ENCODE measurements around the gene TNIK. TPM values are rescaled to one million over a fixed set of nuclear protein-coding genes. Genes with fewer than 3 reads are reported as not detected.

TNIK gene
- total and polyA plus RNA-seq, 3 donors from 2014 or later: 39.3 to 99.6 (median 83.5) TPM

- Histone ChIP-seq H3K36me3 (ENCODE audit: low read depth, missing control alignments) (no peaks in the 10 kb centered on the region), H3K4me3 (no peak overlapping the region), H3K9me3 (no peaks in the 10 kb centered on the region), H3K4me1 (no peaks in the 10 kb centered on the region), H3K27ac (no peak overlapping the region), H3K27me3 (no peaks in the 10 kb centered on the region)
- intact Hi-C loops (cut with DNase I; ENCODE audit: low total_unique reads): no loop called here
- 87 to 88% methylated on average over 3 of the region's 3 CpGs for WGBS, 2 donors
- no peak for DNase-seq
- TF ChIP-seq POLR2A (IDR thresholded peaks at IDR 0.05): no peak
- TF ChIP-seq, protein P1, sequence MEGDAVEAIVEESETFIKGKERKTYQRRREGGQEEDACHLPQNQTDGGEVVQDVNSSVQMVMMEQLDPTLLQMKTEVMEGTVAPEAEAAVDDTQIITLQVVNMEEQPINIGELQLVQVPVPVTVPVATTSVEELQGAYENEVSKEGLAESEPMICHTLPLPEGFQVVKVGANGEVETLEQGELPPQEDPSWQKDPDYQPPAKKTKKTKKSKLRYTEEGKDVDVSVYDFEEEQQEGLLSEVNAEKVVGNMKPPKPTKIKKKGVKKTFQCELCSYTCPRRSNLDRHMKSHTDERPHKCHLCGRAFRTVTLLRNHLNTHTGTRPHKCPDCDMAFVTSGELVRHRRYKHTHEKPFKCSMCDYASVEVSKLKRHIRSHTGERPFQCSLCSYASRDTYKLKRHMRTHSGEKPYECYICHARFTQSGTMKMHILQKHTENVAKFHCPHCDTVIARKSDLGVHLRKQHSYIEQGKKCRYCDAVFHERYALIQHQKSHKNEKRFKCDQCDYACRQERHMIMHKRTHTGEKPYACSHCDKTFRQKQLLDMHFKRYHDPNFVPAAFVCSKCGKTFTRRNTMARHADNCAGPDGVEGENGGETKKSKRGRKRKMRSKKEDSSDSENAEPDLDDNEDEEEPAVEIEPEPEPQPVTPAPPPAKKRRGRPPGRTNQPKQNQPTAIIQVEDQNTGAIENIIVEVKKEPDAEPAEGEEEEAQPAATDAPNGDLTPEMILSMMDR (IDR thresholded peaks at IDR 0.05): no peak
These were observed 260.0 kb downstream of the TNIK start for GRCh38 chr3:171200052-171200749.

GRCh38 chr3:171199473-171199829 lies 260.8 kb downstream of the TNIK start:
- Histone ChIP-seq H3K36me3 (ENCODE audit: low read depth, missing control alignments) (no peaks in the 10 kb centered on the region), H3K4me3 (no peak overlapping the region), H3K27ac (no peak overlapping the region), H3K27me3 (no peaks in the 10 kb centered on the region), H3K4me1 (no peaks in the 10 kb centered on the region), H3K9me3 (no peaks in the 10 kb centered on the region)
- intact Hi-C loops (cut with DNase I; ENCODE audit: low total_unique reads): no loop called here
- TF ChIP-seq, protein P1 (IDR thresholded peaks at IDR 0.05): no peak
- no peak for TF ChIP-seq POLR2A (IDR thresholded peaks at IDR 0.05)
- 73 to 80% methylated on average over 3 of the region's 3 CpGs for WGBS, 2 donors
- DNase-seq: no peak

DNA sequence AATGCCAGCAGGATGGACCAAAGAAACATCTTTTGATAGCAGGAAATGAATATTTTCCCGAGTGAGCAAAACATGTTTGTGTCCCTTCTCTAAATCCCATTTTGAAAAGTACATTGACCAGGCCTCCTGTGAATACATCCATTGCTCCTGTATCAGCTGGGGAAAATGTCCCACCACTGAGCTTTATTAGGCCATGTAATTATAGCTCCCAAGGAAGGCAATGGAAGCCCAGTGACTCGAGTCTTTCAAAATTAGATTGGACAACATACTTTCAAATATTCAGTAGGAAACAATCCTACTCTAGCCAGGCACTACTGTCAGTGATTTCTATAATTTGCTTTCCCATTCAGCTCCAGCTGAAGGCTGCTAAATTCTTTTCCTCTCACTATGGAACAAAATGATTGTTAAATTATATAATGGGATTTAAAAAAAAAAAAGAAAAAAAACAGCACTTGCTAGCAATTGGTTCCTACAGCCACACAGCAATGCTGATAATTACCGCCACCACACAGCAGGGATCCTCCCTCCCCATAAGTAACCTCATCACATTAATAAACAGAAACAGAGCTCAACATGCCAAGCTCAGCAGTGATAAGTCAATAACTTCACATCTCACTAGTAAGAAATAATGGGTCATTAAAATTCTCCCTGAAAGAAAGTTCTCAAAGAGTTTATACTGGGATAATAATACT lies 261.3 kb downstream of the TNIK start:
- 75 to 91% methylated on average over 3 of the region's 3 CpGs for WGBS, 2 donors
- Histone ChIP-seq H3K9me3 (no peaks in the 10 kb centered on the region), H3K4me3 (no peak overlapping the region), H3K36me3 (ENCODE audit: low read depth, missing control alignments) (no peaks in the 10 kb centered on the region), H3K4me1 (no peaks in the 10 kb centered on the region), H3K27ac (no peak overlapping the region), H3K27me3 (no peaks in the 10 kb centered on the region)
- TF ChIP-seq, protein P1 (IDR thresholded peaks at IDR 0.05): no peak
- no peak for TF ChIP-seq POLR2A (IDR thresholded peaks at IDR 0.05)
- intact Hi-C loops (cut with DNase I; ENCODE audit: low total_unique reads): no loop called here
- DNase-seq: no peak

GRCh38 chr3:171195686-171196085 lies 264.5 kb downstream of the TNIK start:
- H3K4me1 ChIP-seq: no peaks in the 10 kb centered on the region
- no peak overlapping the region for H3K4me3 ChIP-seq
- TF ChIP-seq, protein P1 (IDR thresholded peaks at IDR 0.05): peak in 1 of 3 experiments; percentile 19
- TF ChIP-seq POLR2A (IDR thresholded peaks at IDR 0.05): no peak
- 89 to 97% methylated on average over 1 of the region's 1 CpG for WGBS, 2 donors
- intact Hi-C loops (cut with DNase I; ENCODE audit: low total_unique reads): no loop called here
- H3K27ac ChIP-seq: no peak overlapping the region
- no peak for DNase-seq
- H3K27me3 ChIP-seq: no peaks in the 10 kb centered on the region
- H3K9me3 ChIP-seq: no peaks in the 10 kb centered on the region
- H3K36me3 ChIP-seq (ENCODE audit: low read depth, missing control alignments): no peaks in the 10 kb centered on the region
